HepG2 (cell line): ENCODE data around the gene ZDHHC16. TPM values are rescaled to one million over a fixed set of nuclear protein-coding genes. Genes with fewer than 3 reads are reported as not detected.

Experiments used
- EZH2 ChIP-seq: conservative IDR thresholded peaks from 2 replicates; pipeline ENCODE4 v1.6.1; 2012; ENCODE audit warnings: mild to moderate bottlenecking, low read depth, low read length, moderate library complexity
- GABPA ChIP-seq, 2 experiments: IDR thresholded peaks; 2 replicates each; pipeline ENCODE4 v1.6.1; 2011 to 2016; ENCODE audit warnings: low read depth in 2 of 2, low read length in 1 of 2, missing biosample characterization in 1 of 2, missing genetic modification characterization in 1 of 2
- HDAC6 ChIP-seq: fragments of 200-600 bp; sonication (generic); IDR thresholded peaks from 2 replicates; pipeline ENCODE4 v1.7.0; 2017; ENCODE audit warnings: mild to moderate bottlenecking, antibody characterized with exemption, low read length, low read depth
- HNF1A ChIP-seq, 2 experiments: sonication (generic) in 1 of 2; formaldehyde crosslinking in 1 of 2; IDR thresholded peaks; 2 replicates each; pipeline versions ENCODE4 v1.4.0 to v1.6.1; 2016 to 2020; ENCODE audit warnings: borderline replicate concordance in 1 of 2, low read depth in 1 of 2, mild to moderate bottlenecking in 1 of 2, missing genetic modification reagents in 1 of 2
- KDM6A ChIP-seq: IDR thresholded peaks from 2 replicates; pipeline ENCODE4 v1.6.1; 2016; ENCODE audit warnings: low read depth
- NCOR1 ChIP-seq: fragments of 200-600 bp; sonication (generic); IDR thresholded peaks from 2 replicates; pipeline ENCODE4 v1.7.0; 2017; ENCODE audit warnings: antibody characterized with exemption, low read length, borderline replicate concordance
- NR2C2 ChIP-seq: sonication (generic); formaldehyde crosslinking; IDR thresholded peaks from 2 replicates; pipeline ENCODE4 v1.4.0; 2020; ENCODE audit warnings: missing genetic modification reagents, mild to moderate bottlenecking, moderate library complexity, borderline replicate concordance
- PCBP2 ChIP-seq: fragments of 200-400 bp; formaldehyde crosslinking; optimal IDR thresholded peaks from 2 replicates; pipeline ENCODE3; 2018; ENCODE audit warnings: low read length, low read depth; ENCODE audit not compliant: poor library complexity, severe bottlenecking
- POLR2AphosphoS5 ChIP-seq: IDR thresholded peaks from 2 replicates; pipeline ENCODE4 v1.6.1; 2012; ENCODE audit warnings: low read depth, low read length
- SCMH1 ChIP-seq: sonication (generic); formaldehyde crosslinking; IDR thresholded peaks from 2 replicates; pipeline ENCODE4 v1.9.0; 2021; ENCODE audit warnings: missing genetic modification reagents, mild to moderate bottlenecking, borderline replicate concordance
- SRF ChIP-seq: IDR thresholded peaks from 2 replicates; pipeline ENCODE4 v1.6.1; 2011; ENCODE audit warnings: mild to moderate bottlenecking, low read depth, low read length, moderate library complexity
- TEF ChIP-seq: sonication (generic); formaldehyde crosslinking; IDR thresholded peaks from 2 replicates; pipeline ENCODE4 v1.5.0; 2020; ENCODE audit warnings: missing genetic modification reagents
- TERF1 ChIP-seq: sonication (generic); formaldehyde crosslinking; IDR thresholded peaks from 2 replicates; pipeline ENCODE4 v1.8.0; 2022; ENCODE audit warnings: mild to moderate bottlenecking, missing genetic modification reagents, moderate library complexity
- YY1 ChIP-seq: IDR thresholded peaks from 2 replicates; pipeline ENCODE4 v1.6.1; 2011; ENCODE audit warnings: low read length, low read depth, moderate library complexity, mild to moderate bottlenecking; ENCODE audit not compliant: insufficient read depth, insufficient replicate concordance
- ZFP36L2 ChIP-seq: sonication (generic); formaldehyde crosslinking; IDR thresholded peaks from 2 replicates; pipeline ENCODE4 v1.4.0; 2020; ENCODE audit warnings: missing genetic modification reagents
- ZFP37 ChIP-seq: sonication (generic); formaldehyde crosslinking; IDR thresholded peaks from 2 replicates; pipeline ENCODE4 v1.4.0; 2020; ENCODE audit warnings: missing genetic modification reagents, borderline replicate concordance
- ZNF329 ChIP-seq: sonication (generic); formaldehyde crosslinking; IDR thresholded peaks from 2 replicates; pipeline ENCODE4 v1.9.0; 2021; ENCODE audit warnings: low read depth, mild to moderate bottlenecking, missing genetic modification reagents
- ZNF558 ChIP-seq: sonication (generic); formaldehyde crosslinking; IDR thresholded peaks from 2 replicates; pipeline ENCODE4 v1.9.0; 2022; ENCODE audit warnings: mild to moderate bottlenecking, missing genetic modification reagents, borderline replicate concordance
- ZNF569 ChIP-seq: sonication (generic); formaldehyde crosslinking; IDR thresholded peaks from 2 replicates; pipeline ENCODE4 v1.5.0; 2020; ENCODE audit warnings: mild to moderate bottlenecking, missing genetic modification reagents, moderate library complexity, borderline replicate concordance
- ZNF570 ChIP-seq: sonication (generic); formaldehyde crosslinking; IDR thresholded peaks from 2 replicates; pipeline ENCODE4 v1.4.0; 2020; ENCODE audit warnings: mild to moderate bottlenecking, missing genetic modification reagents, borderline replicate concordance
- ZNF703 ChIP-seq: sonication (generic); formaldehyde crosslinking; IDR thresholded peaks from 2 replicates; pipeline ENCODE4 v1.5.1; 2020; ENCODE audit warnings: missing genetic modification reagents, mild to moderate bottlenecking, moderate library complexity, borderline replicate concordance
- ZNF724P ChIP-seq: sonication (generic); formaldehyde crosslinking; IDR thresholded peaks from 2 replicates; pipeline ENCODE4 v1.8.0; 2022; ENCODE audit warnings: missing genetic modification reagents, borderline replicate concordance
- ZNF83 ChIP-seq: sonication (generic); formaldehyde crosslinking; IDR thresholded peaks from 2 replicates; pipeline ENCODE4 v1.4.0; 2020; ENCODE audit warnings: missing genetic modification reagents, mild to moderate bottlenecking, borderline replicate concordance
- polyA plus RNA-seq, 8 experiments: library from polyadenylated mRNA; depleted of rRNA in 3 of 8; stranded (reverse) in 7 of 8; unstranded in 1 of 8; fragments of >200 nt; fragmentation: Illumina TruSeq in 4 of 8; extraction: Trizol in 4 of 8; gene quantifications; 2 replicates each; pipeline versions ENCODE4 v1.2.1 to v1.2.3, GENCODE V29; 2011 to 2016; ENCODE audit warnings: low read depth in 4 of 8, missing spikeins in 1 of 8, mixed read lengths in 1 of 8; ENCODE audit not compliant: insufficient read depth in 1 of 8
- total RNA-seq, 5 experiments: library from RNA; depleted of rRNA; stranded (reverse); fragments of >200 nt; fragmentation: Illumina TruSeq; extraction: Trizol; gene quantifications; 2 replicates each; pipeline ENCODE4 v1.2.3, GENCODE V29; 2016; ENCODE audit warnings: low read depth in 1 of 5

Gene ZDHHC16
- total and polyA plus RNA-seq, 2 of the 13 experiments (the other 11 are each of a cell fraction or from before 2014, with no cell fraction given) = 40.8 to 41.8 TPM

- TF ChIP-seq HNF1A (IDR thresholded peaks at IDR 0.05; ENCODE audit: low read depth) (no peak), HNF1A (CRISPR knock-in tag; IDR thresholded peaks at IDR 0.05; ENCODE audit: borderline replicate concordance) (no peak), EZH2 (no peak), ZNF569 (no peak), ZFP36L2 (CRISPR knock-in tag) (no peak), NCOR1 (no peak), TEF (no peak), ZNF558 (CRISPR knock-in tag) (0 out of 2 replicates have a peak, but pooled peaks have one; percentile 42), SCMH1 (CRISPR knock-in tag) (no peak), ZNF703 (CRISPR knock-in tag) (no peak), ZNF570 (no peak), KDM6A (CRISPR knock-in tag) (no peak), SRF (no peak), ZNF83 (CRISPR knock-in tag) (no peak), TERF1 (no peak), GABPA (IDR thresholded peaks at IDR 0.05; ENCODE audit: low read depth, low read length) (no peak), GABPA (CRISPR knock-in tag; IDR thresholded peaks at IDR 0.05; ENCODE audit: low read depth) (0 out of 2 replicates have a peak, but pooled peaks have one; percentile 32), HDAC6 (no peak), YY1 (peak; percentile 41), NR2C2 (CRISPR knock-in tag) (no peak), PCBP2 (no peak), POLR2AphosphoS5 (0 out of 2 replicates have a peak, but pooled peaks have one; percentile 46), ZNF724P (CRISPR knock-in tag) (0 out of 2 replicates have a peak, but pooled peaks have one; percentile 46), ZFP37 (CRISPR knock-in tag) (no peak), ZNF329 (CRISPR knock-in tag) (no peak)
Observed at GRCh38 chr10:97427571-97428179, 18.3 kb upstream of the ZDHHC16 start (continued).
